BLaER1 treated with 17β-estradiol and CSF1 and Interleukin-3, amounts not matched to agents 10 nM and 100 nM (cell line): ENCODE results near the gene RAB30.

ENCODE experiments used
- H3K27ac ChIP-seq, 11 experiments: shearing (Covaris generic); formaldehyde crosslinking; 2 replicates each; pipeline ENCODE4 v1.8.1; 2022
- H3K27me3 ChIP-seq, 11 experiments: shearing (Covaris generic); formaldehyde crosslinking; 2 replicates each; pipeline ENCODE4 v1.8.1; 2022
- H3K36me3 ChIP-seq, 11 experiments: shearing (Covaris generic); formaldehyde crosslinking; 2 replicates each; pipeline ENCODE4 v1.8.1; 2022
- H3K4me1 ChIP-seq, 10 experiments: shearing (Covaris generic); formaldehyde crosslinking; 2 replicates each; pipeline ENCODE4 v1.8.1; 2022
- H3K4me2 ChIP-seq, 11 experiments: shearing (Covaris generic); formaldehyde crosslinking; 2 replicates each; pipeline ENCODE4 v1.8.1; 2022
- H3K4me3 ChIP-seq, 10 experiments: shearing (Covaris generic); formaldehyde crosslinking; 2 replicates each; pipeline ENCODE4 v1.8.1; 2022
- H3K9ac ChIP-seq, 11 experiments: shearing (Covaris generic); formaldehyde crosslinking; 2 replicates each; pipeline ENCODE4 v1.8.1; 2022
- H3K9me3 ChIP-seq, 11 experiments: shearing (Covaris generic); formaldehyde crosslinking; replicated peaks in 1 of 11; 2 replicates each; pipeline ENCODE4 v1.8.1; 2022
- H4K20me1 ChIP-seq, 11 experiments: shearing (Covaris generic); formaldehyde crosslinking; 2 replicates each; pipeline ENCODE4 v1.8.1; 2022
- Cebpa-rat ChIP-seq, 11 experiments: shearing (Covaris generic); IDR thresholded peaks; 2 replicates each; pipeline ENCODE4 v1.8.1; 2022

The RAB30 gene

GRCh38 chr11:82994604-82995230, 77.0 kb downstream of the RAB30 start:
- 0 out of 22 replicates have a peak, but pooled peaks cover 0 to 6% (median 0%) of the 10 kb centered on the region in 11 experiments for H4K20me1 ChIP-seq
- no peak overlapping the region for H3K4me3 ChIP-seq
- H3K9ac ChIP-seq, result no peak overlapping the region
- H3K27me3 ChIP-seq, result no peaks in the 10 kb centered on the region
- TF ChIP-seq Cebpa-rat (IDR thresholded peaks at IDR 0.05), result no peak
- H3K9me3 ChIP-seq, result no peaks in the 10 kb centered on the region
- no peaks in the 10 kb centered on the region for H3K36me3 ChIP-seq
- H3K4me1 ChIP-seq, result peaks cover 0 to 15% (median 8%) of the 10 kb centered on the region in 10 experiments; a peak in 10 of 20 replicates
- no peak overlapping the region for H3K27ac ChIP-seq
- H3K4me2 ChIP-seq, result peak overlapping the region in 1 of 11 experiments; percentile 3; a peak in 2 of 22 replicates

GRCh38 chr11:82992223-82992622, 79.5 kb downstream of the RAB30 start:
- Histone ChIP-seq H3K4me2 (no peak overlapping the region), H3K27me3 (no peaks in the 10 kb centered on the region), H3K9ac (no peak overlapping the region), H3K36me3 (no peaks in the 10 kb centered on the region; a peak in 1 of 22 replicates), H3K4me3 (no peak overlapping the region), H4K20me1 (0 out of 22 replicates have a peak, but pooled peaks cover 0 to 4% (median 0%) of the 10 kb centered on the region in 11 experiments), H3K9me3 (no peaks in the 10 kb centered on the region), H3K27ac (no peak overlapping the region), H3K4me1 (peaks cover 0 to 22% (median 10%) of the 10 kb centered on the region in 10 experiments; a peak in 10 of 20 replicates)
- TF ChIP-seq Cebpa-rat (IDR thresholded peaks at IDR 0.05), result no peak

- Histone ChIP-seq H3K9me3 (no peaks in the 10 kb centered on the region), H3K9ac (no peak overlapping the region), H3K4me1 (peaks cover 0 to 9% (median 0%) of the 10 kb centered on the region in 10 experiments; a peak in 3 of 20 replicates), H3K36me3 (no peaks in the 10 kb centered on the region; a peak in 1 of 22 replicates), H4K20me1 (no peaks in the 10 kb centered on the region), H3K27ac (no peak overlapping the region), H3K4me2 (0 out of 22 replicates have a peak overlapping the region, but pooled peaks of 1 of the 11 experiments have one; percentile 11), H3K4me3 (no peak overlapping the region), H3K27me3 (no peaks in the 10 kb centered on the region)
- TF ChIP-seq Cebpa-rat (IDR thresholded peaks at IDR 0.05), result no peak
Observed at GRCh38 chr11:82989628-82990404, 81.9 kb downstream of the RAB30 start.

- Histone ChIP-seq H3K4me3 (no peak overlapping the region), H3K27me3 (no peaks in the 10 kb centered on the region), H3K9me3 (no peaks in the 10 kb centered on the region), H3K4me2 (0 out of 22 replicates have a peak overlapping the region, but pooled peaks of 1 of the 11 experiments have one; percentile 11), H3K36me3 (peaks cover 0 to 3% (median 0%) of the 10 kb centered on the region in 11 experiments; a peak in 1 of 22 replicates), H3K9ac (no peak overlapping the region), H4K20me1 (no peaks in the 10 kb centered on the region), H3K27ac (no peak overlapping the region), H3K4me1 (peaks cover 0 to 9% (median 0%) of the 10 kb centered on the region in 10 experiments; a peak in 2 of 20 replicates)
- no peak for TF ChIP-seq Cebpa-rat (IDR thresholded peaks at IDR 0.05)
Observed at GRCh38 chr11:82988936-82989627, 82.6 kb downstream of the RAB30 start.

- no peak for TF ChIP-seq Cebpa-rat (IDR thresholded peaks at IDR 0.05)
- no peak overlapping the region for H3K4me2 ChIP-seq
- H3K4me3 ChIP-seq, result no peak overlapping the region
- no peaks in the 10 kb centered on the region for H4K20me1 ChIP-seq
- no peaks in the 10 kb centered on the region for H3K27me3 ChIP-seq
- H3K36me3 ChIP-seq, result peaks cover 0 to 3% (median 0%) of the 10 kb centered on the region in 11 experiments; a peak in 1 of 22 replicates
- no peak overlapping the region for H3K9ac ChIP-seq
- H3K27ac ChIP-seq, result no peak overlapping the region
- no peaks in the 10 kb centered on the region for H3K9me3 ChIP-seq
- peaks cover 0 to 9% (median 0%) of the 10 kb centered on the region in 10 experiments; a peak in 1 of 20 replicates for H3K4me1 ChIP-seq
Observed at GRCh38 chr11:82987997-82988396, 83.7 kb downstream of the RAB30 start.

- Histone ChIP-seq H3K36me3 (peaks cover 0 to 8% (median 0%) of the 10 kb centered on the region in 11 experiments; a peak in 2 of 22 replicates), H3K4me2 (no peak overlapping the region)
- TF ChIP-seq Cebpa-rat (IDR thresholded peaks at IDR 0.05), result no peak
Observed at GRCh38 chr11:82986446-82986845, 85.3 kb downstream of the RAB30 start.

GRCh38 chr11:82981852-82982251, 89.8 kb downstream of the RAB30 start:
- Histone ChIP-seq H3K9me3 (no peaks in the 10 kb centered on the region), H4K20me1 (no peaks in the 10 kb centered on the region), H3K4me3 (no peak overlapping the region), H3K9ac (no peak overlapping the region), H3K4me1 (peaks cover 0 to 19% (median 13%) of the 10 kb centered on the region in 10 experiments; a peak in 15 of 20 replicates), H3K27me3 (no peaks in the 10 kb centered on the region), H3K4me2 (no peak overlapping the region), H3K27ac (no peak overlapping the region), H3K36me3 (peaks cover 0 to 8% (median 0%) of the 10 kb centered on the region in 11 experiments; a peak in 2 of 22 replicates)
- no peak for TF ChIP-seq Cebpa-rat (IDR thresholded peaks at IDR 0.05)

More at GRCh38 chr11:82986446-82986845, 85.3 kb downstream of the RAB30 start:
- H4K20me1 ChIP-seq, result no peaks in the 10 kb centered on the region
- no peaks in the 10 kb centered on the region for H3K9me3 ChIP-seq
- H3K27me3 ChIP-seq, result no peaks in the 10 kb centered on the region
- H3K4me1 ChIP-seq, result peaks cover 0 to 9% (median 0%) of the 10 kb centered on the region in 10 experiments; a peak in 1 of 20 replicates
- H3K4me3 ChIP-seq, result no peak overlapping the region
- no peak overlapping the region for H3K27ac ChIP-seq
- no peak overlapping the region for H3K9ac ChIP-seq

GRCh38 chr11:82980947-82981346, 90.8 kb downstream of the RAB30 start:
- Histone ChIP-seq H3K36me3 (peaks cover 0 to 8% (median 0%) of the 10 kb centered on the region in 11 experiments; a peak in 2 of 22 replicates), H3K9ac (no peak overlapping the region), H3K4me1 (peaks cover 0 to 28% (median 22%) of the 10 kb centered on the region in 10 experiments; a peak in 16 of 20 replicates), H3K4me2 (no peak overlapping the region), H3K27me3 (peaks cover 0 to 1% (median 0%) of the 10 kb centered on the region in 11 experiments; a peak in 2 of 22 replicates), H3K27ac (no peak overlapping the region), H3K9me3 (no peaks in the 10 kb centered on the region), H3K4me3 (no peak overlapping the region), H4K20me1 (no peaks in the 10 kb centered on the region)
- TF ChIP-seq Cebpa-rat (IDR thresholded peaks at IDR 0.05), result no peak
